Right lobe of liver (tissue), 4 donors: ENCODE data around the gene RPF1.

Source experiments
- POLR2A ChIP-seq: fragments of 450-650 bp; IDR thresholded peaks from one replicate; pipeline ENCODE4 v1.6.1; 2017; ENCODE audit warnings: antibody characterized with exemption, mild to moderate bottlenecking
- TF ChIP-seq, protein P1 (sequence below), 4 donors: fragments of 200-600 bp in 3 of 4; fragments of 450-650 bp in 1 of 4; IDR thresholded peaks; one replicate each; pipeline versions ENCODE4 v1.5.1 to v1.8.0; 2016 to 2022; ENCODE audit warnings: antibody characterized with exemption in 4 of 4, mild to moderate bottlenecking in 2 of 4
- donor health status: DM: no; HTN: no; CAD: no.
- donor health status: DM: no; HTN: no; CAD: no.
- donor health status: DM: no; HTN: yes; CAD: no.

DNA sequence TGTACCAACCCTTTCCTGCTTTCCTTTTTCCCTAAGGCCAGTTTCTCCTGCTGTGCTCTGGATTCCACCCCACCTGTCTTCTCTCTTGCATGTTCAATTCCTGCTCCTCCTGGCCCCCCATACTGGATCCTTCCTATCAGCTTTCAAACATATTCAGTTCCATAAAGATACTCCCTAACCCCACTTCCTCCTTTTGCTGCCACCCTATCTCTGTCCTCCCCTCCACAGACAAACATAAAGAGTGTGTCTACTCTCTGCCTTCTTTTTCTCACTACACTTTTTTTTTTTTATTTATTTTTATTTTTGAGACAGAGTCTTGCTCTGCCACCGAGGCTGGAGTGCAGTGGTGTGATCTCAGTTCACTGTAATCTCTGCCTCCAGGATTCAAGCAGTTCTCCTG, 16.9 kb upstream of the RPF1 start:
- TF ChIP-seq, protein P1, sequence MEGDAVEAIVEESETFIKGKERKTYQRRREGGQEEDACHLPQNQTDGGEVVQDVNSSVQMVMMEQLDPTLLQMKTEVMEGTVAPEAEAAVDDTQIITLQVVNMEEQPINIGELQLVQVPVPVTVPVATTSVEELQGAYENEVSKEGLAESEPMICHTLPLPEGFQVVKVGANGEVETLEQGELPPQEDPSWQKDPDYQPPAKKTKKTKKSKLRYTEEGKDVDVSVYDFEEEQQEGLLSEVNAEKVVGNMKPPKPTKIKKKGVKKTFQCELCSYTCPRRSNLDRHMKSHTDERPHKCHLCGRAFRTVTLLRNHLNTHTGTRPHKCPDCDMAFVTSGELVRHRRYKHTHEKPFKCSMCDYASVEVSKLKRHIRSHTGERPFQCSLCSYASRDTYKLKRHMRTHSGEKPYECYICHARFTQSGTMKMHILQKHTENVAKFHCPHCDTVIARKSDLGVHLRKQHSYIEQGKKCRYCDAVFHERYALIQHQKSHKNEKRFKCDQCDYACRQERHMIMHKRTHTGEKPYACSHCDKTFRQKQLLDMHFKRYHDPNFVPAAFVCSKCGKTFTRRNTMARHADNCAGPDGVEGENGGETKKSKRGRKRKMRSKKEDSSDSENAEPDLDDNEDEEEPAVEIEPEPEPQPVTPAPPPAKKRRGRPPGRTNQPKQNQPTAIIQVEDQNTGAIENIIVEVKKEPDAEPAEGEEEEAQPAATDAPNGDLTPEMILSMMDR (IDR thresholded peaks at IDR 0.05): no peak
- TF ChIP-seq POLR2A: no peak
